NCI-H82 (cell line): ENCODE measurements around the gene LRRC75A.
A peak's percentile ranks its signal among the peaks of the same experiment; 100 is the strongest.
"Not testable (repeated sequence)": the region's sequence is repeated elsewhere in the genome, so short reads cannot be mapped to it uniquely, and the experiment has no call there.

Experiments used
- DNase-seq: peaks from one replicate; lab custom pipeline; 2025; lab: John Stamatoyannopoulos, UW

LRRC75A gene

GRCh38 chr17:16472539-16472938 is 19.5 kb downstream of the LRRC75A start:
- DNase-seq: no peak

GRCh38 chr17:16471295-16471694 is 20.7 kb downstream of the LRRC75A start:
- no peak for DNase-seq

GRCh38 chr17:16470265-16470664 is 21.7 kb downstream of the LRRC75A start:
- no peak for DNase-seq

GRCh38 chr17:16468428-16468992 is 23.5 kb downstream of the LRRC75A start:
- DNase-seq: no peak

GRCh38 chr17:16467886-16468285 is 24.1 kb downstream of the LRRC75A start:
- DNase-seq: no peak

GRCh38 chr17:16467044-16467443 is 24.9 kb downstream of the LRRC75A start:
- no peak for DNase-seq

- DNase-seq: no peak
Observed at GRCh38 chr17:16466407-16466806, 25.6 kb downstream of the LRRC75A start.

GRCh38 chr17:16465861-16466338 is 26.1 kb downstream of the LRRC75A start:
- no peak for DNase-seq

- no peak for DNase-seq
Observed at GRCh38 chr17:16465052-16465312, 27.0 kb downstream of the LRRC75A start.

- DNase-seq: no peak
Observed at GRCh38 chr17:16464303-16465051, 27.5 kb downstream of the LRRC75A start.

GRCh38 chr17:16463358-16464302 is 28.4 kb downstream of the LRRC75A start:
- peak; percentile 75 for DNase-seq

GRCh38 chr17:16462070-16462864 is 29.7 kb downstream of the LRRC75A start:
- DNase-seq: no peak

- no peak for DNase-seq
Observed at GRCh38 chr17:16461606-16461866, 30.5 kb downstream of the LRRC75A start.

- DNase-seq: no peak
Observed at GRCh38 chr17:16460796-16461605, 31.0 kb downstream of the LRRC75A start.

- DNase-seq: peak; percentile 62
Observed at GRCh38 chr17:16459855-16460550, 32.0 kb downstream of the LRRC75A start.

GRCh38 chr17:16459271-16459670 is 32.7 kb downstream of the LRRC75A start:
- DNase-seq: no peak

GRCh38 chr17:16456742-16457316 is 35.2 kb downstream of the LRRC75A start:
- peak; percentile 61 for DNase-seq

- peak; percentile 61 for DNase-seq
Observed at GRCh38 chr17:16455997-16456741, 35.8 kb downstream of the LRRC75A start.

GRCh38 chr17:16453493-16453851 is 38.5 kb downstream of the LRRC75A start:
- DNase-seq: no peak

GRCh38 chr17:16452268-16452667 is 39.7 kb downstream of the LRRC75A start:
- DNase-seq: not testable (repeated sequence)
